Spleen (tissue), 11 donors: ENCODE data around the gene MAP7D3. TPM values are rescaled to one million over a fixed set of nuclear protein-coding genes. Genes with fewer than 3 reads are reported as not detected.

Source experiments
- DNase-seq: peaks from one replicate; pipeline ENCODE4 v3.0.0-alpha.2; 2020
- H3K27ac ChIP-seq, 8 donors: fragments of 200-600 bp; sonication (generic) in 7 of 8; 1 replicate in 4 of 8; 2 replicates in 4 of 8; pipeline versions ENCODE4 v1.5.0 to v1.8.0; 2016 to 2021; ENCODE audit warnings: inconsistent platforms in 4 of 8, mild to moderate bottlenecking in 4 of 8, moderate library complexity in 1 of 8
- H3K27me3 ChIP-seq, 7 donors: fragments of 200-600 bp; sonication (generic) in 6 of 7; replicated peaks in 1 of 7; 1 replicate in 4 of 7; 2 replicates in 3 of 7; pipeline versions ENCODE4 v1.5.0 to v1.8.0; 2016 to 2021; ENCODE audit warnings: inconsistent platforms in 3 of 7, mild to moderate bottlenecking in 1 of 7
- H3K36me3 ChIP-seq, 6 donors: fragments of 200-600 bp; sonication (generic) in 5 of 6; 1 replicate in 4 of 6; 2 replicates in 2 of 6; pipeline versions ENCODE4 v1.5.0 to v1.8.0; 2016 to 2021; ENCODE audit warnings: inconsistent platforms in 2 of 6
- H3K4me1 ChIP-seq, 6 donors: fragments of 200-600 bp; sonication (generic) in 5 of 6; 1 replicate in 3 of 6; 2 replicates in 3 of 6; pipeline versions ENCODE4 v1.5.0 to v1.8.0; 2016 to 2021; ENCODE audit warnings: inconsistent platforms in 3 of 6
- H3K4me3 ChIP-seq, 8 donors: fragments of 200-600 bp; sonication (generic) in 7 of 8; 1 replicate in 4 of 8; 2 replicates in 4 of 8; pipeline versions ENCODE4 v1.5.0 to v1.8.0; 2016 to 2021; ENCODE audit warnings: inconsistent platforms in 4 of 8, mild to moderate bottlenecking in 4 of 8, moderate library complexity in 2 of 8
- H3K9me3 ChIP-seq, 8 donors: fragments of 200-600 bp; sonication (generic) in 7 of 8; 1 replicate in 4 of 8; 2 replicates in 4 of 8; pipeline versions ENCODE4 v1.5.0 to v1.8.0; 2016 to 2021; ENCODE audit warnings: inconsistent platforms in 4 of 8
- CTCF ChIP-seq, 11 experiments: fragments of 200-600 bp in 7 of 11; fragments of 450-650 bp in 4 of 11; sonication (generic) in 4 of 11; IDR thresholded peaks in 8 of 11; conservative IDR thresholded peaks in 3 of 11; 1 replicate in 7 of 11; 2 replicates in 4 of 11; pipeline versions ENCODE4 v1.4.0 to v1.8.0; 2016 to 2021; ENCODE audit warnings: antibody characterized with exemption in 11 of 11, inconsistent platforms in 4 of 11, mild to moderate bottlenecking in 1 of 11
- POLR2A ChIP-seq, 3 donors: fragments of 450-650 bp; IDR thresholded peaks; one replicate each; pipeline ENCODE4 v1.5.1; 2017; ENCODE audit warnings: antibody characterized with exemption in 3 of 3, mild to moderate bottlenecking in 1 of 3
- POLR2AphosphoS5 ChIP-seq, 3 donors: sonication (generic); formaldehyde crosslinking; IDR thresholded peaks; one replicate each; pipeline ENCODE4 v1.5.1; 2017; ENCODE audit warnings: antibody characterized with exemption in 3 of 3
- WGBS, 5 donors: extraction: QIAGEN DNeasy Blood & Tissue Kit in 3 of 5; methylation state at CpG; one replicate each; pipeline versions ENCODE4 v1.1.5 to v1.1.7; 2013 to 2018; 5-methylcytosine and 5-hydroxymethylcytosine counted together
- intact Hi-C: fragments of 100-400 bp; cut with DNase I; formaldehyde crosslinking; loops from one replicate; pipeline ENCODE4 v1.15.0; 2023; ENCODE audit warnings: low total_unique reads
- polyA plus RNA-seq, 3 donors: library from polyadenylated mRNA; stranded (reverse); fragments of 200-250 nt; gene quantifications; one replicate each; pipeline ENCODE4 v1.2.1, GENCODE V29; 2013
- total RNA-seq, 7 donors: library from RNA; depleted of rRNA in 3 of 7; stranded (reverse); fragments of >200 nt in 3 of 7; fragmentation: NEBNext Ultra II Directional in 4 of 7; extraction: Animal tissue kit (Norgen Biotek cat#: 25700) in 4 of 7; gene quantifications; one replicate each; pipeline versions ENCODE4 v1.1.0 to v1.2.1, GENCODE V29; 2016 to 2021
- donor health status: healthy with polysubstance abuse.
- donor health status: DM: no; HTN: no; CAD: no; lungs with moderate emphysema.
- donor health status: DM: no; HTN: no; CAD: no.
- donor health status: Bipolar disorder and iron deficiency.
- donor health status: healthy.
- donor health status: DM: no; HTN: no; CAD: no.
- donor health status: DM: yes; HTN: yes; CAD: no.

Gene MAP7D3
- total and polyA plus RNA-seq, 10 donors = 7.4 to 17.6 (median 12.2) TPM

- intact Hi-C loops = no loop called here
- Histone ChIP-seq H3K27ac (peak overlapping the region in 5 of 8 donors; percentile 33 to 43 (median 41)), H3K4me1 (peaks cover 0 to 13% (median 0%) of the 10 kb centered on the region in 6 donors), H3K27me3 (peaks cover 0 to 4% (median 0%) of the 10 kb centered on the region in 7 donors), H3K9me3 (no peaks in the 10 kb centered on the region), H3K4me3 (no peak overlapping the region), H3K36me3 (no peaks in the 10 kb centered on the region)
- no peak for DNase-seq
- 20 to 58% (median 42%) methylated on average over 3 of the region's 3 CpGs for WGBS, 5 donors
- TF ChIP-seq CTCF (IDR thresholded peaks at IDR 0.05 in 8 of 11, conservative IDR thresholded peaks at IDR 0.05 in 3 of 11) = no peak
- TF ChIP-seq POLR2AphosphoS5 (IDR thresholded peaks at IDR 0.05) = peak in 1 of 3 donors; percentile 20
- TF ChIP-seq POLR2A (IDR thresholded peaks at IDR 0.05) = no peak
Observed at GRCh38 chrX:136186023-136186413, 65.2 kb downstream of the MAP7D3 start.

- Histone ChIP-seq H3K4me3 (no peak overlapping the region), H3K36me3 (no peaks in the 10 kb centered on the region), H3K27ac (peak overlapping the region in 6 of 8 donors; percentile 33 to 43 (median 38)), H3K27me3 (peaks cover 0 to 5% (median 0%) of the 10 kb centered on the region in 7 donors), H3K4me1 (peaks cover 0 to 8% (median 0%) of the 10 kb centered on the region in 6 donors), H3K9me3 (no peaks in the 10 kb centered on the region)
- no peak for TF ChIP-seq CTCF (IDR thresholded peaks at IDR 0.05 in 8 of 11, conservative IDR thresholded peaks at IDR 0.05 in 3 of 11)
- no peak for TF ChIP-seq POLR2AphosphoS5 (IDR thresholded peaks at IDR 0.05)
- TF ChIP-seq POLR2A (IDR thresholded peaks at IDR 0.05) = no peak
- no peak for DNase-seq
- intact Hi-C loops = no loop called here
- WGBS, 5 donors = 20 to 52% (median 38%) methylated on average over 8 of the region's 8 CpGs
Observed at GRCh38 chrX:136185401-136186022, 65.7 kb downstream of the MAP7D3 start.

GRCh38 chrX:136183917-136184316, 67.3 kb downstream of the MAP7D3 start:
- 40 to 77% (median 68%) methylated on average over 1 of the region's 1 CpG for WGBS, 5 donors
- intact Hi-C loops = no loop called here
- TF ChIP-seq POLR2A (IDR thresholded peaks at IDR 0.05) (no peak), POLR2AphosphoS5 (IDR thresholded peaks at IDR 0.05) (no peak), CTCF (IDR thresholded peaks at IDR 0.05 in 8 of 11, conservative IDR thresholded peaks at IDR 0.05 in 3 of 11) (no peak)
- no peak overlapping the region for H3K4me3 ChIP-seq
- no peaks in the 10 kb centered on the region for H3K4me1 ChIP-seq
- no peak for DNase-seq
- no peak overlapping the region for H3K27ac ChIP-seq
- H3K9me3 ChIP-seq = no peaks in the 10 kb centered on the region
- no peaks in the 10 kb centered on the region for H3K36me3 ChIP-seq
- peaks cover 0 to 6% (median 0%) of the 10 kb centered on the region in 7 donors for H3K27me3 ChIP-seq

- Histone ChIP-seq H3K36me3 (no peaks in the 10 kb centered on the region), H3K27me3 (peaks cover 0 to 6% (median 0%) of the 10 kb centered on the region in 7 donors), H3K4me1 (no peaks in the 10 kb centered on the region), H3K27ac (no peak overlapping the region), H3K4me3 (no peak overlapping the region), H3K9me3 (no peaks in the 10 kb centered on the region)
- 73 to 95% (median 92%) methylated on average over 4 of the region's 4 CpGs for WGBS, 5 donors
- DNase-seq = no peak
- intact Hi-C loops = no loop called here
- TF ChIP-seq POLR2AphosphoS5 (IDR thresholded peaks at IDR 0.05) (no peak), CTCF (IDR thresholded peaks at IDR 0.05 in 8 of 11, conservative IDR thresholded peaks at IDR 0.05 in 3 of 11) (no peak), POLR2A (IDR thresholded peaks at IDR 0.05) (no peak)
Observed at GRCh38 chrX:136183172-136183571, 68.0 kb downstream of the MAP7D3 start.
